ENCODE data around the gene LRG1. TPM values are rescaled to one million over a fixed set of nuclear protein-coding genes. Genes with fewer than 3 reads are reported as not detected.

LRG1 gene
- total and polyA plus RNA-seq, 10 of the 15 experiments (the other 5 are each of a cell fraction or from before 2014, with no cell fraction given): 0.29 to 4.7 (median 0.58) TPM

- Histone ChIP-seq H3K9ac (ENCODE audit: control insufficient read depth, insufficient read depth, low read length) (no peak overlapping the region), H3K4me1 (ENCODE audit: control insufficient read depth, insufficient read depth, low read length) (no peaks in the 10 kb centered on the region), H3K79me2 (ENCODE audit: control insufficient read depth, insufficient read depth, low read length) (no peaks in the 10 kb centered on the region), H2AFZ (ENCODE audit: control insufficient read depth, low read depth, low read length) (no peak overlapping the region), H3K36me3 (ENCODE audit: control insufficient read depth in 2 of 2, insufficient read depth in 2 of 2, low read length in 1 of 2) (no peaks in the 10 kb centered on the region), H3K4me3 (no peak overlapping the region), H3K27ac (ENCODE audit: control insufficient read depth, insufficient read depth) (no peak overlapping the region), H3K9me3 (replicated peaks; ENCODE audit: control insufficient read depth, insufficient read depth, low read length) (no peaks in the 10 kb centered on the region), H3K27me3 (replicated peaks in 1 of 2; ENCODE audit: control insufficient read depth in 2 of 2, insufficient read depth in 2 of 2, low read length in 1 of 2) (no peaks in the 10 kb centered on the region), H4K20me1 (ENCODE audit: control insufficient read depth, insufficient read depth) (no peaks in the 10 kb centered on the region), H3K4me2 (ENCODE audit: control insufficient read depth, insufficient read depth) (no peak overlapping the region)
- intact Hi-C loops (cut with micrococcal nuclease; ENCODE audit: unreplicated experiment): no loop called here
- FAIRE-seq: no peak
- in situ Hi-C loops (cut with MboI): no loop called here
- ATAC-seq: peak; percentile 66
- DNase-seq (ENCODE audit: low read depth, low spot score): no peak
- TF ChIP-seq SMARCA5 (IDR thresholded peaks at IDR 0.05) (0 out of 2 replicates have a peak, but pooled peaks have one; percentile 63), EED (IDR thresholded peaks at IDR 0.05; ENCODE audit: low read depth) (no peak), ZNF24 (IDR thresholded peaks at IDR 0.05) (no peak), RELB (IDR thresholded peaks at IDR 0.05; ENCODE audit: low read depth) (no peak), DPF2 (IDR thresholded peaks at IDR 0.05) (no peak), PRDM15 (CRISPR knock-in tag; IDR thresholded peaks at IDR 0.05) (no peak), ZNF687 (IDR thresholded peaks at IDR 0.05) (no peak), KAT2A (conservative IDR thresholded peaks at IDR 0.05; ENCODE audit: control insufficient read depth, low read depth, low read length) (no peak), CTCF (IDR thresholded peaks at IDR 0.05 in 2 of 3, conservative IDR thresholded peaks at IDR 0.05 in 1 of 3; ENCODE audit: control insufficient read depth in 2 of 3, extremely low read depth in 1 of 3, insufficient read depth in 1 of 3, low read depth in 3 of 3, low read length in 3 of 3) (peak; percentile 33 to 57 (median 39); a peak in 4 of 6 replicates)
- CTCF ChIA-PET: interaction anchor here (0.6 to 2.1 kb wide), 4 partner anchors 9 to 89 kb away, joined by 3 to 8 read pairs (median 6); partner anchors contain the start of gene PLIN5
- RAD21 ChIA-PET (ENCODE audit: unreplicated experiment): no interaction called here
- BruUV-seq (replicated peaks): no TSS peak
- SMC1A ChIA-PET (ENCODE audit: uncharacterized antibody, unreplicated experiment): interaction anchor here (1.4 kb wide), 1 partner anchor 89 kb away, joined by 4 read pairs; no protein-coding TSS in a partner anchor
- WGBS (ENCODE audit: insufficient coverage, insufficient replicate concordance, low lambda C conversion rate, missing lambda C conversion rate): 60% methylated on average over 28 of the region's 32 CpGs
- POLR2A ChIA-PET: no interaction called here
Measured at GRCh38 chr19:4547303-4548237, 7.7 kb upstream of the LRG1 start.
